ENCODE measurements around the gene CYP4F3.
"Not testable (repeated sequence)": the region's sequence is repeated elsewhere in the genome, so short reads cannot be mapped to it uniquely, and the experiment has no call there.

Gene CYP4F3

GRCh38 chr19:15640294-15640903 lies at the start of gene CYP4F3:
Gene CYP4F3, plus strand, starts transcription at chr19:15640897. Its CDS starts 519 bp downstream, at chr19:15641416.
- DNase-seq (ENCODE audit: low read depth in 2 of 2): no peak

- DNase-seq (ENCODE audit: low read depth in 2 of 2): no peak
These were observed 48.9 kb upstream of the CYP4F3 start for GRCh38 chr19:15591796-15592195.

GRCh38 chr19:15592506-15592905 lies 48.2 kb upstream of the CYP4F3 start:
- DNase-seq (ENCODE audit: low read depth in 2 of 2): not testable (repeated sequence)

GRCh38 chr19:15593766-15594165 lies 46.9 kb upstream of the CYP4F3 start:
- DNase-seq (ENCODE audit: low read depth in 2 of 2): not testable (repeated sequence)

- DNase-seq (ENCODE audit: low read depth in 2 of 2): no peak
These were observed 45.6 kb upstream of the CYP4F3 start for GRCh38 chr19:15595069-15595468.

GRCh38 chr19:15607978-15608925 lies 32.4 kb upstream of the CYP4F3 start:
- not testable (repeated sequence) for DNase-seq (ENCODE audit: low read depth in 2 of 2)

GRCh38 chr19:15609261-15609660 lies 31.4 kb upstream of the CYP4F3 start:
- DNase-seq (ENCODE audit: low read depth in 2 of 2): no peak

- no peak for DNase-seq (ENCODE audit: low read depth in 2 of 2)
These were observed 28.4 kb upstream of the CYP4F3 start for GRCh38 chr19:15612342-15612741.

- DNase-seq (ENCODE audit: low read depth in 2 of 2): no peak
These were observed 27.4 kb upstream of the CYP4F3 start for GRCh38 chr19:15613338-15613737.

GRCh38 chr19:15614507-15615379 lies 26.0 kb upstream of the CYP4F3 start, which contains the start of gene CYP4F8:
Gene CYP4F8, plus strand, starts transcription at chr19:15615218. Its CDS starts 399 bp downstream, at chr19:15615617.
- no peak for DNase-seq (ENCODE audit: low read depth in 2 of 2)

- no peak for DNase-seq (ENCODE audit: low read depth in 2 of 2)
These were observed 25.2 kb upstream of the CYP4F3 start for GRCh38 chr19:15615526-15615925.

GRCh38 chr19:15616183-15616582 lies 24.5 kb upstream of the CYP4F3 start:
- no peak for DNase-seq (ENCODE audit: low read depth in 2 of 2)

GRCh38 chr19:15616627-15617270 lies 23.9 kb upstream of the CYP4F3 start:
- no peak for DNase-seq (ENCODE audit: low read depth in 2 of 2)

GRCh38 chr19:15618321-15618720 lies 22.4 kb upstream of the CYP4F3 start:
- no peak for DNase-seq (ENCODE audit: low read depth in 2 of 2)

GRCh38 chr19:15621801-15622200 lies 18.9 kb upstream of the CYP4F3 start:
- no peak for DNase-seq (ENCODE audit: low read depth in 2 of 2)

GRCh38 chr19:15622991-15623390 lies 17.7 kb upstream of the CYP4F3 start:
- DNase-seq (ENCODE audit: low read depth in 2 of 2): no peak

- no peak for DNase-seq (ENCODE audit: low read depth in 2 of 2)
These were observed 16.9 kb upstream of the CYP4F3 start for GRCh38 chr19:15623711-15624318.

- DNase-seq (ENCODE audit: low read depth in 2 of 2): no peak
These were observed 12.3 kb upstream of the CYP4F3 start for GRCh38 chr19:15628236-15629002.

GRCh38 chr19:15629003-15629880 lies 11.5 kb upstream of the CYP4F3 start:
- DNase-seq (ENCODE audit: low read depth in 2 of 2): peak in 1 of 2 experiments; percentile 3
